DND-41 (cell line): ENCODE measurements around the gene SLC6A4.

ENCODE experiments used
- ATAC-seq: fragments of 200-7000 bp; cut with Tn5 transposase; 3 replicates; pipeline ENCODE4 v1.9.1; 2021; ENCODE audit warnings: low read depth; ENCODE audit not compliant: insufficient read depth
- DNase-seq: peaks from one replicate; pipeline ENCODE4 v3.0.0-alpha.2; 2020
- H2AFZ ChIP-seq: 2 replicates; pipeline ENCODE4 v1.6.0; 2012; ENCODE audit warnings: low read depth, low read length
- H3K27ac ChIP-seq: 2 replicates; pipeline ENCODE4 v1.5.1; 2012; ENCODE audit warnings: low read length, inconsistent platforms
- H3K27me3 ChIP-seq: fragments of 200-600 bp; sonication (generic); 2 replicates; pipeline ENCODE4 v1.6.0; 2012; ENCODE audit warnings: low read length, mild to moderate bottlenecking, inconsistent platforms; ENCODE audit not compliant: insufficient read depth, poor library complexity
- H3K36me3 ChIP-seq: 2 replicates; pipeline ENCODE4 v1.5.1; 2012; ENCODE audit warnings: low read length, inconsistent platforms; ENCODE audit not compliant: insufficient read depth
- H3K4me1 ChIP-seq: 2 replicates; pipeline ENCODE4 v1.5.1; 2012; ENCODE audit warnings: mild to moderate bottlenecking, low read length; ENCODE audit not compliant: insufficient read depth
- H3K4me2 ChIP-seq: 2 replicates; pipeline ENCODE4 v1.6.0; 2012; ENCODE audit warnings: mild to moderate bottlenecking, moderate library complexity, low read length, inconsistent platforms; ENCODE audit not compliant: insufficient read depth
- H3K4me3 ChIP-seq, 2 experiments: fragments of 200-600 bp in 1 of 2; shearing (Covaris generic) in 1 of 2; 2 replicates each; pipeline ENCODE4 v1.5.1; 2012 to 2016; ENCODE audit warnings: inconsistent platforms in 2 of 2, low read length in 2 of 2, mild to moderate bottlenecking in 2 of 2, low read depth in 1 of 2, moderate library complexity in 1 of 2
- H3K79me2 ChIP-seq: 2 replicates; pipeline ENCODE4 v1.6.0; 2012; ENCODE audit warnings: low read length, inconsistent platforms; ENCODE audit not compliant: insufficient read depth
- H3K9ac ChIP-seq: 2 replicates; pipeline ENCODE4 v1.6.0; 2012; ENCODE audit warnings: low read depth, mild to moderate bottlenecking, inconsistent platforms, low read length, moderate library complexity
- H3K9me3 ChIP-seq: 2 replicates; pipeline ENCODE4 v1.5.1; 2012; ENCODE audit warnings: low read length, moderate library complexity, mild to moderate bottlenecking, inconsistent platforms; ENCODE audit not compliant: insufficient read depth, severe bottlenecking
- H4K20me1 ChIP-seq: 2 replicates; pipeline ENCODE4 v1.6.0; 2012; ENCODE audit warnings: low read length; ENCODE audit not compliant: insufficient read depth
- CTCF ChIP-seq: IDR thresholded peaks from 2 replicates; pipeline ENCODE4 v1.5.1; 2012; ENCODE audit warnings: borderline replicate concordance, low read length, moderate library complexity, mild to moderate bottlenecking; ENCODE audit not compliant: poor library complexity, severe bottlenecking; ENCODE audit errors: extremely low read depth
- EZH2 ChIP-seq: IDR thresholded peaks from 3 replicates; pipeline ENCODE4 v1.6.1; 2012; ENCODE audit warnings: borderline replicate concordance, low read depth, mild to moderate bottlenecking, moderate library complexity, low read length, inconsistent platforms; ENCODE audit not compliant: severe bottlenecking

The SLC6A4 gene

DNA sequence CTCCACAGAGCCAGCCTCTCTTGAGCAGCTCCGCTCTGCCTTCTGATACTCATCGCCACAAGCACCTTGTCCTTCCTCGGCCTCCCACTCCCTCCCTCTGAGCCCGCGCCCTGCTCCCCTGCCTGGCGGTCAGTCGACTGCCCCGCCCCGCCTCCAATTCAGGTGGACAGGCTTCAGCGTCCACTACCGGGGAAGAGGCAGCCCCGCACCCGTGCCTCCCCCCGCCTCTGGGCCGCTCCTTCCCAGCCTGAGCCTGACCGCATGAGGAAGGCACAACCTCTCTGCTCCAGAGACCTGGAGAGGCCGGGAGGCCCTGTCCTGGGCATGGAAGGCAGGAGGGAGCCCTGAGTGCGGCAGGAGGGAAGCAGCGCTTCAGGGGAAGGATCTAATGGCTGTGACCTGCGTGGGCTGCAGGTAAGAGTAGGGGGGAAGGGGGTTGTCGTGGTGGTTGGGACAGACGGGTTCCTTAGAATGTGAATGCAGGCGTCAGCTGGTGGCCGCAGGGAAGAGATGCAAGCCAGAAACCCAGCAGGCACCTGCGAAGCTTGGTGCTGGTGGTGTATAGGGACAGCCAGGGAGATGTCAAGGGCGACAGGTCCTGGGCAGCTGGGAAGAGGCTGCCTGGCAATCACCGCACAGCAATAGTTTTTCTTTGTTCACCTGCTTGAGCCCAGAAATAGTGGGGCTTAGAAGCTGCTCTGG, 3.0 kb upstream of the SLC6A4 start:
- DNase-seq (no peak), ATAC-seq (no peak)
- H3K9me3 ChIP-seq, result no peaks in the 10 kb centered on the region
- H3K4me1 ChIP-seq, result no peaks in the 10 kb centered on the region
- no peak overlapping the region for H3K4me3 ChIP-seq
- H4K20me1 ChIP-seq, result no peaks in the 10 kb centered on the region
- H3K27ac ChIP-seq, result no peak overlapping the region
- no peaks in the 10 kb centered on the region for H3K79me2 ChIP-seq
- H3K9ac ChIP-seq, result no peak overlapping the region
- H3K27me3 ChIP-seq, result peaks cover 2% of the 10 kb centered on the region
- no peak overlapping the region for H3K4me2 ChIP-seq
- no peak for TF ChIP-seq CTCF
- TF ChIP-seq EZH2, result no peak
- H2AFZ ChIP-seq, result no peak overlapping the region
- no peaks in the 10 kb centered on the region for H3K36me3 ChIP-seq

- Histone ChIP-seq H2AFZ (no peak overlapping the region), H3K9ac (no peak overlapping the region), H3K9me3 (no peaks in the 10 kb centered on the region), H3K4me1 (no peaks in the 10 kb centered on the region), H3K4me2 (no peak overlapping the region), H4K20me1 (no peaks in the 10 kb centered on the region), H3K27me3 (peaks cover 5% of the 10 kb centered on the region), H3K36me3 (no peaks in the 10 kb centered on the region), H3K27ac (no peak overlapping the region), H3K4me3 (no peak overlapping the region), H3K79me2 (no peaks in the 10 kb centered on the region)
- no peak for DNase-seq
- no peak for TF ChIP-seq EZH2
- no peak for TF ChIP-seq CTCF
- ATAC-seq, result no peak
Observed at GRCh38 chr17:30238003-30238344, 2.5 kb upstream of the SLC6A4 start.

DNA sequence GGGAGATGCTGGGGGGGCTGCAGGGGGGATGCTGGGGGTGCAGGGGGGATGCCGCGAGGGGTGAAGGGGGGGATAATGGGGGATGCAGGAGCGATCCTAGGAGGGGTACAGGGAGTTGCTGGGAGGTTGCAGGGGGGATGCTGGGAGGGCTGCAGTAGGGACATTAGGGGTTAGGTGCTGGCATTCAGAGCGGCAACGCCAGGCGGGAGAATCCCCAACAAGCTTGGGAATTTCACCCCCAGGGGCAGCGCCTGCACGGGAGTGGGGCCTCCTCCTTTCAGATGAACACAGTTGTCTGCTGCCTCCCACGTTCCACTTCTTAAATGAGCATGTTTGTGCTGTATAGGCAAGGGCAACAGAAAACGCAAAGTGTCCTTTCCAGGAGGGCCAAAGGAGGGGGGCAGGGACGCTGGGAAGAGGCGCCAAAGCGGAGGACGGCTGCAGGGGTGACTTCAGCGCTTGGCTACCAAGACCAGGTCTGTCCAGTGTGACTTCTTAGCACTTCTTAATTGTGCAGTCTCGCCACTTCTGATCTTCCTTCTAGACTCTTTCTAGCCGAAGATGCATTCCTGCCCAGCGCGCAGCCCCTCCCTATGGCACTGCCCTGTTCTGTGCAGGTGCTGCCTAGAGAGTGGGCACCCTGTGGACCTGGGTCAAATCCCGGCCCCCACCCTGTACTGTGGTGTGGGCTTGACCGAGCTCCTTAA, 2.0 kb upstream of the SLC6A4 start:
- H3K27me3 ChIP-seq, result peaks cover 5% of the 10 kb centered on the region
- no peaks in the 10 kb centered on the region for H3K36me3 ChIP-seq
- H3K9me3 ChIP-seq, result no peaks in the 10 kb centered on the region
- H3K4me2 ChIP-seq, result no peak overlapping the region
- no peak overlapping the region for H3K9ac ChIP-seq
- TF ChIP-seq CTCF, result no peak
- no peak for TF ChIP-seq EZH2
- no peaks in the 10 kb centered on the region for H4K20me1 ChIP-seq
- H3K27ac ChIP-seq, result no peak overlapping the region
- DNase-seq (no peak), ATAC-seq (no peak)
- H2AFZ ChIP-seq, result no peak overlapping the region
- H3K79me2 ChIP-seq, result no peaks in the 10 kb centered on the region
- no peaks in the 10 kb centered on the region for H3K4me1 ChIP-seq
- no peak overlapping the region for H3K4me3 ChIP-seq
